Panc1 (cell line): ENCODE data around the gene OR2Y1.

Source experiments
- POLR2AphosphoS5 ChIP-seq: IDR thresholded peaks from 2 replicates; pipeline ENCODE4 v1.6.1; 2012; ENCODE audit warnings: mild to moderate bottlenecking, low read depth, low read length, moderate library complexity
- SIN3A ChIP-seq: IDR thresholded peaks from 2 replicates; pipeline ENCODE4 v1.6.1; 2012; ENCODE audit warnings: low read depth, mild to moderate bottlenecking, low read length, moderate library complexity, borderline replicate concordance; ENCODE audit not compliant: insufficient read depth
- TF ChIP-seq, protein P1 (sequence below): fragments of 450-650 bp; IDR thresholded peaks from 2 replicates; pipeline ENCODE4 v1.5.1; 2017; ENCODE audit warnings: mild to moderate bottlenecking
- TF ChIP-seq, protein P2 (sequence below), 2 experiments: IDR thresholded peaks; 2 replicates each; pipeline ENCODE4 v1.6.1; 2011 to 2012; ENCODE audit warnings: low read depth in 2 of 2, control low read depth in 1 of 2, low read length in 1 of 2, mild to moderate bottlenecking in 1 of 2, moderate library complexity in 1 of 2; ENCODE audit not compliant: insufficient read depth in 1 of 2

DNA sequence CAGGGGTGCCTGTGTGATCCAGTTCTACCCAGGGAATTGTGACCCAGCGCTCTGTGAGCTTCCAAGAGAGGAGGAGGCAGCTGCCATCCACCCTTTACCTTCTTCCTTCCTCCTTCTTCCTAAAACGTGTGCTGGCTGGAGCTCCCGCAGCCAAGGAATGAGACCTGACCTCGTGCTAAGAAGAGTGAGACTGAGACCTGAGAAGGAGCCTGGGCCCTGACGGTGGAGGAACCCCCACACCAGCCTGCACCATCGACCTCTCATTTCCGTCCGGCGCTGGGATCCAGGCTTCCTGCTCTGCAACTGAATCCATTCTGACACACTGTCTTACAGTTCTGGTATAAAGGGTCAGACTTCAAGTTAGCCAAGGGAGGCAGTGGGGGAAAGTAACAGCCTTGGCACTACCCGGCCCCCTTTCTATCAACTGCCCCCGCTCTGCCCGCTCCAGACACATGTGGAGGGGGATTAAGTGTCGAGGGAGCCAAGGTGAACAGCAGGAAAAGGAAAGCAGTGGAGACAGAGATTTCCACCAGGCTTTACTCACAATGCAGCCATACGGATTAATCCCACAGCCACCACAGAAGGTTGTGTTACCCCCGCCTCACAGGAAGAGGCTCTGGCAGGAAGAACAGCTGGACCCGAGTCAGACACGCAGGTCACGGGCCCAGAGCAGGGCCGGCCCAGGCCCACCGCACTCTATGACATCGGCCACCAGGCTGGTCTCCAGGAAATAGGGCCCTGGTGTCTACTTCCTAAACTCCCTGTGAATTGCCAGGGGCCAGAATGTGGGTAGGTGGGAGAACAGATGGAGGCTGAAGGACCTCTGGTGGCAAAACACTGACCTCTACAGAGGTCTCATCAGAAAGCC lies 46.9 kb upstream of the OR2Y1 start:
- TF ChIP-seq, protein P1, sequence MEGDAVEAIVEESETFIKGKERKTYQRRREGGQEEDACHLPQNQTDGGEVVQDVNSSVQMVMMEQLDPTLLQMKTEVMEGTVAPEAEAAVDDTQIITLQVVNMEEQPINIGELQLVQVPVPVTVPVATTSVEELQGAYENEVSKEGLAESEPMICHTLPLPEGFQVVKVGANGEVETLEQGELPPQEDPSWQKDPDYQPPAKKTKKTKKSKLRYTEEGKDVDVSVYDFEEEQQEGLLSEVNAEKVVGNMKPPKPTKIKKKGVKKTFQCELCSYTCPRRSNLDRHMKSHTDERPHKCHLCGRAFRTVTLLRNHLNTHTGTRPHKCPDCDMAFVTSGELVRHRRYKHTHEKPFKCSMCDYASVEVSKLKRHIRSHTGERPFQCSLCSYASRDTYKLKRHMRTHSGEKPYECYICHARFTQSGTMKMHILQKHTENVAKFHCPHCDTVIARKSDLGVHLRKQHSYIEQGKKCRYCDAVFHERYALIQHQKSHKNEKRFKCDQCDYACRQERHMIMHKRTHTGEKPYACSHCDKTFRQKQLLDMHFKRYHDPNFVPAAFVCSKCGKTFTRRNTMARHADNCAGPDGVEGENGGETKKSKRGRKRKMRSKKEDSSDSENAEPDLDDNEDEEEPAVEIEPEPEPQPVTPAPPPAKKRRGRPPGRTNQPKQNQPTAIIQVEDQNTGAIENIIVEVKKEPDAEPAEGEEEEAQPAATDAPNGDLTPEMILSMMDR: no peak
- TF ChIP-seq SIN3A (no peak), POLR2AphosphoS5 (no peak)
- TF ChIP-seq, protein P2, sequence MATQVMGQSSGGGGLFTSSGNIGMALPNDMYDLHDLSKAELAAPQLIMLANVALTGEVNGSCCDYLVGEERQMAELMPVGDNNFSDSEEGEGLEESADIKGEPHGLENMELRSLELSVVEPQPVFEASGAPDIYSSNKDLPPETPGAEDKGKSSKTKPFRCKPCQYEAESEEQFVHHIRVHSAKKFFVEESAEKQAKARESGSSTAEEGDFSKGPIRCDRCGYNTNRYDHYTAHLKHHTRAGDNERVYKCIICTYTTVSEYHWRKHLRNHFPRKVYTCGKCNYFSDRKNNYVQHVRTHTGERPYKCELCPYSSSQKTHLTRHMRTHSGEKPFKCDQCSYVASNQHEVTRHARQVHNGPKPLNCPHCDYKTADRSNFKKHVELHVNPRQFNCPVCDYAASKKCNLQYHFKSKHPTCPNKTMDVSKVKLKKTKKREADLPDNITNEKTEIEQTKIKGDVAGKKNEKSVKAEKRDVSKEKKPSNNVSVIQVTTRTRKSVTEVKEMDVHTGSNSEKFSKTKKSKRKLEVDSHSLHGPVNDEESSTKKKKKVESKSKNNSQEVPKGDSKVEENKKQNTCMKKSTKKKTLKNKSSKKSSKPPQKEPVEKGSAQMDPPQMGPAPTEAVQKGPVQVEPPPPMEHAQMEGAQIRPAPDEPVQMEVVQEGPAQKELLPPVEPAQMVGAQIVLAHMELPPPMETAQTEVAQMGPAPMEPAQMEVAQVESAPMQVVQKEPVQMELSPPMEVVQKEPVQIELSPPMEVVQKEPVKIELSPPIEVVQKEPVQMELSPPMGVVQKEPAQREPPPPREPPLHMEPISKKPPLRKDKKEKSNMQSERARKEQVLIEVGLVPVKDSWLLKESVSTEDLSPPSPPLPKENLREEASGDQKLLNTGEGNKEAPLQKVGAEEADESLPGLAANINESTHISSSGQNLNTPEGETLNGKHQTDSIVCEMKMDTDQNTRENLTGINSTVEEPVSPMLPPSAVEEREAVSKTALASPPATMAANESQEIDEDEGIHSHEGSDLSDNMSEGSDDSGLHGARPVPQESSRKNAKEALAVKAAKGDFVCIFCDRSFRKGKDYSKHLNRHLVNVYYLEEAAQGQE (IDR thresholded peaks at IDR 0.05; ENCODE audit: insufficient read depth in 1 of 2, low read depth in 2 of 2, low read length in 1 of 2): no peak
